ENCODE results near the gene MAPKAPK2.

The MAPKAPK2 gene

GRCh38 chr1:206668351-206668750, 16.4 kb upstream of the MAPKAPK2 start:
- H3K9me3 Mint-ChIP-seq = no peaks in the 10 kb centered on the region
- peaks cover 23% of the 10 kb centered on the region for H3K4me1 Mint-ChIP-seq
- ATAC-seq (no peak), DNase-seq (ENCODE audit: low spot score in 2 of 2) (no peak)
- H3K36me3 Mint-ChIP-seq = no peaks in the 10 kb centered on the region
- H3K4me3 Mint-ChIP-seq = no peak overlapping the region
- H3K27ac Mint-ChIP-seq = peak overlapping the region; percentile 3

GRCh38 chr1:206668874-206669410, 15.8 kb upstream of the MAPKAPK2 start:
- no peak for DNase-seq (ENCODE audit: low spot score in 2 of 2)
- no peaks in the 10 kb centered on the region for H3K36me3 Mint-ChIP-seq
- no peak for ATAC-seq
- H3K4me1 Mint-ChIP-seq = peaks cover 17% of the 10 kb centered on the region
- no peaks in the 10 kb centered on the region for H3K9me3 Mint-ChIP-seq
- no peak overlapping the region for H3K4me3 Mint-ChIP-seq
- H3K27ac Mint-ChIP-seq = no peak overlapping the region

GRCh38 chr1:206672011-206672688, 12.6 kb upstream of the MAPKAPK2 start:
- DNase-seq (ENCODE audit: low spot score in 2 of 2) (no peak), ATAC-seq (no peak)
- H3K9me3 Mint-ChIP-seq = no peaks in the 10 kb centered on the region
- H3K36me3 Mint-ChIP-seq = no peaks in the 10 kb centered on the region
- H3K27ac Mint-ChIP-seq = no peak overlapping the region
- no peak overlapping the region for H3K4me3 Mint-ChIP-seq
- H3K4me1 Mint-ChIP-seq = peaks cover 13% of the 10 kb centered on the region

- Mint-ChIP-seq H3K4me1 (peaks cover 6% of the 10 kb centered on the region), H3K36me3 (no peaks in the 10 kb centered on the region), H3K9me3 (no peaks in the 10 kb centered on the region), H3K4me3 (no peak overlapping the region), H3K27ac (no peak overlapping the region)
- ATAC-seq = no peak
- DNase-seq (ENCODE audit: low spot score in 2 of 2) = no peak
Observed at GRCh38 chr1:206672844-206673758, 11.6 kb upstream of the MAPKAPK2 start.

- Mint-ChIP-seq H3K36me3 (no peaks in the 10 kb centered on the region), H3K27ac (no peak overlapping the region), H3K4me3 (no peak overlapping the region), H3K9me3 (no peaks in the 10 kb centered on the region), H3K4me1 (no peaks in the 10 kb centered on the region)
- no peak for ATAC-seq
- no peak for DNase-seq (ENCODE audit: low spot score in 2 of 2)
Observed at GRCh38 chr1:206674236-206674635, 10.5 kb upstream of the MAPKAPK2 start.

- ATAC-seq = no peak
- Mint-ChIP-seq H3K9me3 (no peaks in the 10 kb centered on the region), H3K4me1 (peaks cover 3% of the 10 kb centered on the region), H3K4me3 (no peak overlapping the region), H3K36me3 (no peaks in the 10 kb centered on the region), H3K27ac (peak overlapping the region; percentile 23)
- DNase-seq (ENCODE audit: low spot score in 2 of 2) = no peak
Observed at GRCh38 chr1:206674745-206675175, 9.9 kb upstream of the MAPKAPK2 start.

GRCh38 chr1:206676499-206676898, 8.2 kb upstream of the MAPKAPK2 start:
- H3K4me1 Mint-ChIP-seq = peaks cover 12% of the 10 kb centered on the region
- H3K4me3 Mint-ChIP-seq = no peak overlapping the region
- H3K9me3 Mint-ChIP-seq = no peaks in the 10 kb centered on the region
- ATAC-seq = no peak
- H3K27ac Mint-ChIP-seq = no peak overlapping the region
- DNase-seq (ENCODE audit: low spot score in 2 of 2) = no peak
- no peaks in the 10 kb centered on the region for H3K36me3 Mint-ChIP-seq

- Mint-ChIP-seq H3K4me1 (peaks cover 12% of the 10 kb centered on the region), H3K27ac (no peak overlapping the region), H3K9me3 (no peaks in the 10 kb centered on the region), H3K4me3 (no peak overlapping the region), H3K36me3 (no peaks in the 10 kb centered on the region)
- peak; percentile 58 for ATAC-seq
- DNase-seq (ENCODE audit: low spot score in 2 of 2) = no peak
Observed at GRCh38 chr1:206678490-206678889, 6.2 kb upstream of the MAPKAPK2 start.

GRCh38 chr1:206679738-206680211, 4.9 kb upstream of the MAPKAPK2 start:
- Mint-ChIP-seq H3K4me3 (peak overlapping the region; percentile 48), H3K36me3 (no peaks in the 10 kb centered on the region), H3K4me1 (peaks cover 19% of the 10 kb centered on the region), H3K27ac (peak overlapping the region; percentile 44), H3K9me3 (no peaks in the 10 kb centered on the region)
- DNase-seq (ENCODE audit: low spot score in 2 of 2) (no peak), ATAC-seq (peak; percentile 52)

- H3K4me1 Mint-ChIP-seq = peaks cover 20% of the 10 kb centered on the region
- no peak for ATAC-seq
Observed at GRCh38 chr1:206680279-206680678, 4.4 kb upstream of the MAPKAPK2 start.

GRCh38 chr1:206681359-206681758, 3.3 kb upstream of the MAPKAPK2 start:
- H3K36me3 Mint-ChIP-seq = peaks cover 12% of the 10 kb centered on the region
- H3K27ac Mint-ChIP-seq = no peak overlapping the region
- H3K9me3 Mint-ChIP-seq = no peaks in the 10 kb centered on the region
- no peak overlapping the region for H3K4me3 Mint-ChIP-seq
- ATAC-seq = no peak
- peaks cover 23% of the 10 kb centered on the region for H3K4me1 Mint-ChIP-seq
- DNase-seq (ENCODE audit: low spot score in 2 of 2) = no peak

More at GRCh38 chr1:206680279-206680678, 4.4 kb upstream of the MAPKAPK2 start:
- H3K9me3 Mint-ChIP-seq = no peaks in the 10 kb centered on the region
- H3K36me3 Mint-ChIP-seq = peaks cover 2% of the 10 kb centered on the region
- H3K4me3 Mint-ChIP-seq = peak overlapping the region; percentile 48
- H3K27ac Mint-ChIP-seq = no peak overlapping the region
- DNase-seq (ENCODE audit: low spot score in 2 of 2) = no peak

GRCh38 chr1:206682111-206682510, 2.6 kb upstream of the MAPKAPK2 start:
- peaks cover 19% of the 10 kb centered on the region for H3K36me3 Mint-ChIP-seq
- DNase-seq (ENCODE audit: low spot score in 2 of 2) (no peak), ATAC-seq (no peak)
- no peak overlapping the region for H3K27ac Mint-ChIP-seq
- no peak overlapping the region for H3K4me3 Mint-ChIP-seq
- H3K9me3 Mint-ChIP-seq = no peaks in the 10 kb centered on the region
- peaks cover 30% of the 10 kb centered on the region for H3K4me1 Mint-ChIP-seq

GRCh38 chr1:206683313-206683712, 1.4 kb upstream of the MAPKAPK2 start:
- ATAC-seq (no peak), DNase-seq (ENCODE audit: low spot score in 2 of 2) (no peak)
- H3K9me3 Mint-ChIP-seq = no peaks in the 10 kb centered on the region
- no peak overlapping the region for H3K27ac Mint-ChIP-seq
- no peak overlapping the region for H3K4me3 Mint-ChIP-seq
- H3K4me1 Mint-ChIP-seq = peaks cover 42% of the 10 kb centered on the region
- H3K36me3 Mint-ChIP-seq = peaks cover 27% of the 10 kb centered on the region

GRCh38 chr1:206684003-206684402, 702 bp upstream of the MAPKAPK2 start:
- no peaks in the 10 kb centered on the region for H3K9me3 Mint-ChIP-seq
- H3K4me1 Mint-ChIP-seq = peaks cover 49% of the 10 kb centered on the region
- H3K4me3 Mint-ChIP-seq = peak overlapping the region; percentile 88
- no peak for ATAC-seq
- no peak for DNase-seq (ENCODE audit: low spot score in 2 of 2)
- H3K36me3 Mint-ChIP-seq = peaks cover 30% of the 10 kb centered on the region
- H3K27ac Mint-ChIP-seq = no peak overlapping the region

- peak overlapping the region; percentile 88 for H3K4me3 Mint-ChIP-seq
Observed at GRCh38 chr1:206685334-206685768, 646 bp downstream of the MAPKAPK2 start.

More at GRCh38 chr1:206685334-206685768, 646 bp downstream of the MAPKAPK2 start:
- peaks cover 39% of the 10 kb centered on the region for H3K36me3 Mint-ChIP-seq
- H3K27ac Mint-ChIP-seq = peak overlapping the region; percentile 84
- no peaks in the 10 kb centered on the region for H3K9me3 Mint-ChIP-seq
- ATAC-seq = peak; percentile 59
- peak; percentile 27 to 75 for DNase-seq (ENCODE audit: low spot score in 2 of 2)
- peaks cover 54% of the 10 kb centered on the region for H3K4me1 Mint-ChIP-seq

All from stimulated activated effector memory CD8-positive, alpha-beta T cell treated with anti-CD3 and anti-CD28 coated beads, Interleukin-12 subunit alpha, Interleukin-12 subunit beta, amount 100 ng/mL, for 72 hours (primary cell).